ENCODE results near the gene RNASEH1. TPM values are rescaled to one million over a fixed set of nuclear protein-coding genes. Genes with fewer than 3 reads are reported as not detected.
A peak's percentile ranks its signal among the peaks of the same experiment; 100 is the strongest.

Gene RNASEH1
- total RNA-seq, 1 donor from 2014 or later, result 26.8 TPM

GRCh38 chr2:3536682-3537632, 21.2 kb downstream of the RNASEH1 start:
- Mint-ChIP-seq H3K27me3 (ENCODE audit: insufficient read depth, low read depth) (peaks cover 4% of the 10 kb centered on the region), H3K36me3 (peaks cover 3% of the 10 kb centered on the region), H3K9me3 (no peaks in the 10 kb centered on the region), H3K4me1 (peaks cover 10% of the 10 kb centered on the region), H3K4me3 (peak overlapping the region; percentile 4), H3K27ac (peak overlapping the region; percentile 60)
- no peak overlapping the region for H3K4me3 ChIP-seq
- H3K27ac ChIP-seq, result no peak overlapping the region
- H3K9me3 ChIP-seq (ENCODE audit: low read depth), result no peaks in the 10 kb centered on the region
- H3K9ac ChIP-seq, result no peak overlapping the region
- H3K27me3 ChIP-seq, result no peaks in the 10 kb centered on the region
- peaks cover 1% of the 10 kb centered on the region for H3K36me3 ChIP-seq
- no peaks in the 10 kb centered on the region for H3F3A ChIP-seq (ENCODE audit: low read depth)
- no peaks in the 10 kb centered on the region for H4K20me1 ChIP-seq (ENCODE audit: low read depth)
- H3K4me2 ChIP-seq, result no peak overlapping the region
- H2AFZ ChIP-seq (replicated peaks), result no peak overlapping the region
- peak; percentile 51 for DNase-seq (ENCODE audit: low spot score)
- H3K79me2 ChIP-seq (ENCODE audit: low read depth), result peaks cover 2% of the 10 kb centered on the region
- TF ChIP-seq EZH2 (IDR thresholded peaks at IDR 0.05) (no peak), CTCF (IDR thresholded peaks at IDR 0.05) (peak; percentile 51), EZH2phosphoT487 (IDR thresholded peaks at IDR 0.05) (no peak)
- no peaks in the 10 kb centered on the region for H3K4me1 ChIP-seq

- Histone ChIP-seq H3F3A (ENCODE audit: low read depth) (no peaks in the 10 kb centered on the region), H3K4me1 (no peaks in the 10 kb centered on the region), H3K4me2 (no peak overlapping the region), H3K27ac (no peak overlapping the region), H3K27me3 (no peaks in the 10 kb centered on the region), H3K36me3 (no peaks in the 10 kb centered on the region), H3K9ac (no peak overlapping the region), H3K79me2 (ENCODE audit: low read depth) (no peaks in the 10 kb centered on the region), H3K9me3 (ENCODE audit: low read depth) (no peaks in the 10 kb centered on the region), H4K20me1 (ENCODE audit: low read depth) (no peaks in the 10 kb centered on the region), H2AFZ (replicated peaks) (no peak overlapping the region), H3K4me3 (no peak overlapping the region)
- H3K4me1 Mint-ChIP-seq, result peaks cover 10% of the 10 kb centered on the region
- H3K27me3 Mint-ChIP-seq (ENCODE audit: insufficient read depth, low read depth), result peaks cover 4% of the 10 kb centered on the region
- H3K27ac Mint-ChIP-seq, result peak overlapping the region; percentile 60
- no peaks in the 10 kb centered on the region for H3K9me3 Mint-ChIP-seq
- TF ChIP-seq CTCF (IDR thresholded peaks at IDR 0.05), result no peak
- TF ChIP-seq EZH2 (IDR thresholded peaks at IDR 0.05), result no peak
- TF ChIP-seq EZH2phosphoT487 (IDR thresholded peaks at IDR 0.05), result no peak
- DNase-seq (ENCODE audit: low spot score), result no peak
- peak overlapping the region; percentile 4 for H3K4me3 Mint-ChIP-seq
- peaks cover 2% of the 10 kb centered on the region for H3K36me3 Mint-ChIP-seq
These were observed 22.1 kb downstream of the RNASEH1 start for GRCh38 chr2:3535794-3536681.

DNA sequence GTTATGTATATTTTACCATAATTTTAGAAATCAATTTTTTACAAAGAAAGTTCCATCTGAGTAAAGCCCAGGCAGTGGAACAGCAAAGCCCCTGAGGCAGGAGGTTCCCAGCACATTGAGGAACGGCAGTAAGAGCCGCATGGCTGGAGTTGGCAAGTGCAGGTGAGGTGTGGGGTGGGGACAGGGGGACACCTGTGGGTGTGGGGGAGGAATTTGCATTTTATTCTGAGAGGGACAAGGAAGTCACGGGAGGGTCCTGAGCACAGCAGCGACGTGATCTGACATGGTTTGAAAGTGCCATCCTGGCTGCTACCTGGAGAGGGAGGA, 22.7 kb downstream of the RNASEH1 start:
- H3K9ac ChIP-seq, result no peak overlapping the region
- no peak for DNase-seq (ENCODE audit: low spot score)
- H3K4me2 ChIP-seq, result no peak overlapping the region
- no peaks in the 10 kb centered on the region for H3K4me1 ChIP-seq
- H3K36me3 ChIP-seq, result no peaks in the 10 kb centered on the region
- Mint-ChIP-seq H3K4me3 (no peak overlapping the region), H3K9me3 (no peaks in the 10 kb centered on the region), H3K27ac (peak overlapping the region; percentile 50), H3K4me1 (peaks cover 10% of the 10 kb centered on the region), H3K27me3 (ENCODE audit: insufficient read depth, low read depth) (peaks cover 4% of the 10 kb centered on the region), H3K36me3 (peaks cover 2% of the 10 kb centered on the region)
- no peak overlapping the region for H3K4me3 ChIP-seq
- H3K27me3 ChIP-seq, result no peaks in the 10 kb centered on the region
- TF ChIP-seq EZH2phosphoT487 (IDR thresholded peaks at IDR 0.05) (no peak), CTCF (IDR thresholded peaks at IDR 0.05) (no peak), EZH2 (IDR thresholded peaks at IDR 0.05) (no peak)
- H3K79me2 ChIP-seq (ENCODE audit: low read depth), result no peaks in the 10 kb centered on the region
- H3K27ac ChIP-seq, result no peak overlapping the region
- H3F3A ChIP-seq (ENCODE audit: low read depth), result peaks cover 5% of the 10 kb centered on the region
- no peaks in the 10 kb centered on the region for H3K9me3 ChIP-seq (ENCODE audit: low read depth)
- no peaks in the 10 kb centered on the region for H4K20me1 ChIP-seq (ENCODE audit: low read depth)
- no peak overlapping the region for H2AFZ ChIP-seq (replicated peaks)
